Gastrocnemius medialis (tissue), 4 donors: Measurements from ENCODE around the gene PTPRT.

Experiments
- CTCF ChIP-seq, 5 experiments: fragments of 450-650 bp in 3 of 5; fragments of 200-600 bp in 2 of 5; sonication (generic) in 2 of 5; IDR thresholded peaks in 4 of 5; conservative IDR thresholded peaks in 1 of 5; 1 replicate in 4 of 5; 2 replicates in 1 of 5; pipeline ENCODE4 v1.5.1; 2016 to 2019; ENCODE audit warnings: antibody characterized with exemption in 5 of 5, mild to moderate bottlenecking in 3 of 5, moderate library complexity in 3 of 5
- POLR2A ChIP-seq, 2 donors: fragments of 450-650 bp; IDR thresholded peaks; one replicate each; pipeline ENCODE4 v1.6.1; 2017; ENCODE audit warnings: antibody characterized with exemption in 2 of 2, mild to moderate bottlenecking in 2 of 2, moderate library complexity in 2 of 2

DNA sequence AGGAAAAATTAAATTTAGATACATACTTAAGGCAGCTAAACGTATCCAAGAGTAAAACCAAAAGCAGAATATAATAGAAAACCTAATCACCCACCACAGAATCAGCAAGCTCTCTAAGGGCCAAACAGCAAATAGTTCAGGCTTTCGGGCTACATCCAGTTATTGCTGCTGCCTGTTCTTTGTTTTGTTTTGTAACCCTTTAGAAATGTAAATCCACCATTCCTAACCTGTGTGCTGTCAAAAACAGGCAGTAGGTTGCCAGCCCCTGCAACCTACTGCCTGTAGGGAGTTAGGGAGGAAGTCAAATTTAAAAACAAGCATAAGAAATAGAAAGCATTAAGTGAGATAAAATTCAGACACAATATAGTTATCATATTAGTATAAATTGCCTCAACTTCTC lies 225.9 kb downstream of the PTPRT start:
- TF ChIP-seq POLR2A (IDR thresholded peaks at IDR 0.05) (no peak), CTCF (IDR thresholded peaks at IDR 0.05 in 4 of 5, conservative IDR thresholded peaks at IDR 0.05 in 1 of 5) (no peak)
